NB4 (cell line): Measurements from ENCODE around the gene ADSL.

ENCODE experiments used
- MYC ChIP-seq: IDR thresholded peaks from 2 replicates; pipeline ENCODE4 v1.6.1; 2011; ENCODE audit warnings: low read depth, low read length
- POLR2A ChIP-seq: IDR thresholded peaks from 2 replicates; pipeline ENCODE4 v1.6.1; 2011; ENCODE audit warnings: mild to moderate bottlenecking; ENCODE audit not compliant: insufficient read length; ENCODE audit errors: extremely low read depth
- TF ChIP-seq, protein P1 (sequence below): IDR thresholded peaks from one replicate; pipeline ENCODE4 v1.5.1; 2012; ENCODE audit warnings: low read depth, low read length

DNA sequence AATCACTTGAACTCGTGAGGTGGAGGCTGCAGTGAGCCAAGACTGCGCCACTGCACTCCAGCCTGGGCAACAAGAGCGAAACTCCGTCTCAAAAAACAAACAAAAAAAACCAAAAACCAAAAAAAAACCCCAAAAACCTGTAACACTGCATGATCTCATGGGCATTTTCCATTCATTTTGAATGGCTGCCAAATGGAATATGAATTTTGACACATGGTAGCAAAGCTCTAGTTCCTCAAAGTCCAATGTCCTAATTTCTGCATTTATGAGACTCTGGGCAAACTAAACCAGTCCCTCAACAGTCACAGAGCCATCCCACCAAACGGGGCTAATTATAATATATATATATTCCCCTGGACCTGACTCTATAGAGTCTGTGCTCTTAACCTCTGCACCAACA, 85.9 kb downstream of the ADSL start:
- TF ChIP-seq POLR2A (no peak), MYC (no peak)
- TF ChIP-seq, protein P1, sequence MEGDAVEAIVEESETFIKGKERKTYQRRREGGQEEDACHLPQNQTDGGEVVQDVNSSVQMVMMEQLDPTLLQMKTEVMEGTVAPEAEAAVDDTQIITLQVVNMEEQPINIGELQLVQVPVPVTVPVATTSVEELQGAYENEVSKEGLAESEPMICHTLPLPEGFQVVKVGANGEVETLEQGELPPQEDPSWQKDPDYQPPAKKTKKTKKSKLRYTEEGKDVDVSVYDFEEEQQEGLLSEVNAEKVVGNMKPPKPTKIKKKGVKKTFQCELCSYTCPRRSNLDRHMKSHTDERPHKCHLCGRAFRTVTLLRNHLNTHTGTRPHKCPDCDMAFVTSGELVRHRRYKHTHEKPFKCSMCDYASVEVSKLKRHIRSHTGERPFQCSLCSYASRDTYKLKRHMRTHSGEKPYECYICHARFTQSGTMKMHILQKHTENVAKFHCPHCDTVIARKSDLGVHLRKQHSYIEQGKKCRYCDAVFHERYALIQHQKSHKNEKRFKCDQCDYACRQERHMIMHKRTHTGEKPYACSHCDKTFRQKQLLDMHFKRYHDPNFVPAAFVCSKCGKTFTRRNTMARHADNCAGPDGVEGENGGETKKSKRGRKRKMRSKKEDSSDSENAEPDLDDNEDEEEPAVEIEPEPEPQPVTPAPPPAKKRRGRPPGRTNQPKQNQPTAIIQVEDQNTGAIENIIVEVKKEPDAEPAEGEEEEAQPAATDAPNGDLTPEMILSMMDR, result no peak
